K562 (cell line): ENCODE measurements around the gene CAMSAP3. TPM values are rescaled to one million over a fixed set of nuclear protein-coding genes. Genes with fewer than 3 reads are reported as not detected.

ENCODE experiments used
- ATAC-seq: fragments of 200-7000 bp; cut with Tn5 transposase; 3 replicates; pipeline ENCODE4 v1.9.1; 2020; ENCODE audit warnings: moderate library complexity
- BruUV-seq: library from RNA; stranded (reverse); fragments of 400-500 nt; replicated peaks from 2 replicates; lab custom pipeline; 2021; lab: Mats Ljungman, UMichigan
- CTCF ChIA-PET: fragments of 300-600 bp; formaldehyde crosslinking; extraction: SDS; loops from one replicate; lab custom pipeline; 2021; ENCODE audit warnings: low intra/inter-chr PET ratio; lab: Yijun Ruan, JAX
- POLR2A ChIA-PET: fragments of 300-600, 350-650 bp; sonication (Branson Sonifier 250); formaldehyde crosslinking; extraction: SDS; loops from one replicate; lab custom pipeline; 2021; ENCODE audit warnings: antibody characterized with exemption, inconsistent platforms; lab: Yijun Ruan, JAX
- DNase-seq, 4 experiments: peaks; one replicate each; pipeline versions ENCODE4 v3.0.0 to v3.0.0-alpha.2; 2011 to 2018; ENCODE audit warnings: low spot score in 3 of 4, mixed read lengths in 3 of 4; ENCODE audit errors: extremely low read depth in 1 of 4
- FAIRE-seq: peaks from 2 replicates; lab custom pipeline; 2011; peaks lifted over from hg19 to GRCh38; lab: Jason Lieb, UNC
- H2AFZ ChIP-seq: 2 replicates; pipeline ENCODE4 v1.6.0; 2011; ENCODE audit warnings: low read depth, low read length, control low read depth, inconsistent platforms
- H3K27ac ChIP-seq: fragments of 200-600 bp; 3 replicates; pipeline ENCODE4 v1.8.0; 2011; ENCODE audit warnings: low read depth, mild to moderate bottlenecking, control low read depth, inconsistent platforms, low read length, moderate library complexity, mixed read lengths; ENCODE audit errors: extremely low read depth
- H3K27me3 ChIP-seq, 2 experiments: fragments of 300-600 bp in 1 of 2; 2 replicates in 1 of 2; 3 replicates in 1 of 2; pipeline versions ENCODE4 v1.6.0 to v1.8.0; 2011; ENCODE audit warnings: inconsistent platforms in 2 of 2, low read length in 2 of 2, mild to moderate bottlenecking in 1 of 2, mixed read lengths in 1 of 2, moderate library complexity in 1 of 2; ENCODE audit not compliant: control insufficient read depth in 2 of 2, insufficient read depth in 2 of 2
- H3K36me3 ChIP-seq: fragments of 300-600 bp; 3 replicates; pipeline ENCODE4 v1.8.0; 2011; ENCODE audit warnings: mild to moderate bottlenecking, low read length, inconsistent platforms; ENCODE audit not compliant: control insufficient read depth, insufficient read depth
- H3K4me1 ChIP-seq, 2 experiments: fragments of 200-600 bp in 1 of 2; replicated peaks in 1 of 2; 2 replicates in 1 of 2; 3 replicates in 1 of 2; pipeline versions ENCODE4 v1.5.1 to v1.8.0; 2011; ENCODE audit warnings: inconsistent platforms in 2 of 2, low read length in 2 of 2, mild to moderate bottlenecking in 1 of 2, mixed read lengths in 1 of 2, moderate library complexity in 1 of 2; ENCODE audit not compliant: control insufficient read depth in 2 of 2, insufficient read depth in 2 of 2
- H3K4me2 ChIP-seq: 2 replicates; pipeline ENCODE4 v1.6.1; 2011; ENCODE audit warnings: low read length, control low read depth, inconsistent platforms, mixed read lengths; ENCODE audit not compliant: insufficient read depth
- H3K4me3 ChIP-seq: fragments of 200-600 bp; sonication (generic), shearing (Covaris generic); 2 replicates; pipeline ENCODE4 v1.5.1; 2016; ENCODE audit warnings: control low read depth, inconsistent platforms
- H3K79me2 ChIP-seq: fragments of 200-600 bp; 3 replicates; pipeline ENCODE4 v1.8.0; 2011; ENCODE audit warnings: low read length, inconsistent platforms; ENCODE audit not compliant: control insufficient read depth, insufficient read depth
- H3K9ac ChIP-seq, 2 experiments: 2 replicates each; pipeline versions ENCODE4 v1.6.0 to v1.6.1; 2011; ENCODE audit warnings: low read depth in 2 of 2, low read length in 2 of 2, control low read depth in 1 of 2, inconsistent platforms in 1 of 2, mild to moderate bottlenecking in 1 of 2, mixed read lengths in 1 of 2; ENCODE audit not compliant: insufficient read depth in 1 of 2
- H3K9me1 ChIP-seq: one replicate; pipeline ENCODE4 v1.6.0; 2011; ENCODE audit warnings: inconsistent platforms, mild to moderate bottlenecking, low read length, moderate library complexity; ENCODE audit not compliant: control insufficient read depth, insufficient read depth
- H3K9me3 ChIP-seq: replicated peaks from 2 replicates; pipeline ENCODE4 v1.5.1; 2011; ENCODE audit warnings: low read depth, low read length, inconsistent platforms; ENCODE audit not compliant: control insufficient read depth, insufficient read depth
- H4K20me1 ChIP-seq: replicated peaks from 2 replicates; pipeline ENCODE4 v1.6.1; 2011; ENCODE audit warnings: low read length, inconsistent platforms, mixed read lengths; ENCODE audit not compliant: control insufficient read depth, insufficient read depth
- BRD9 ChIP-seq: fragments of 450-650 bp; IDR thresholded peaks from 2 replicates; pipeline ENCODE4 v1.6.1; 2018; ENCODE audit warnings: low read depth; ENCODE audit not compliant: partially characterized antibody
- CSDE1 ChIP-seq, 2 experiments: fragments of 450-650 bp; IDR thresholded peaks; 2 replicates each; pipeline ENCODE4 v1.6.1; 2016; ENCODE audit warnings: mild to moderate bottlenecking in 1 of 2
- ELF4 ChIP-seq: fragments of 450-650 bp; formaldehyde crosslinking; IDR thresholded peaks from 2 replicates; pipeline ENCODE4 v1.4.0; 2022; ENCODE audit warnings: missing genetic modification characterization
- FOXA3 ChIP-seq, 2 experiments: fragments of 450-650 bp in 1 of 2; sonication (generic) in 1 of 2; formaldehyde crosslinking; IDR thresholded peaks in 1 of 2; conservative IDR thresholded peaks in 1 of 2; 2 replicates each; pipeline versions ENCODE4 v1.4.0 to v1.8.0; 2020 to 2022; ENCODE audit warnings: mild to moderate bottlenecking in 2 of 2, missing genetic modification reagents in 1 of 2
- HDAC1 ChIP-seq, 2 experiments: fragments of 450-650 bp; IDR thresholded peaks; 2 replicates each; pipeline ENCODE4 v1.6.1; 2016 to 2017; ENCODE audit warnings: inconsistent platforms in 1 of 2, mild to moderate bottlenecking in 1 of 2, moderate library complexity in 1 of 2
- HDGF ChIP-seq: fragments of 450-650 bp; IDR thresholded peaks from 2 replicates; pipeline ENCODE4 v1.6.1; 2016
- HLTF ChIP-seq: fragments of 450-650 bp; IDR thresholded peaks from 2 replicates; pipeline ENCODE4 v1.6.1; 2016
- KDM1A ChIP-seq, 2 experiments: fragments of 450-650 bp; IDR thresholded peaks; 2 replicates each; pipeline ENCODE4 v1.6.1; 2016; ENCODE audit warnings: mild to moderate bottlenecking in 2 of 2
- LARP7 ChIP-seq: fragments of 450-650 bp; IDR thresholded peaks from 2 replicates; pipeline ENCODE4 v1.6.1; 2016
- NFRKB ChIP-seq: fragments of 450-650 bp; IDR thresholded peaks from 2 replicates; pipeline ENCODE4 v1.6.1; 2016; ENCODE audit warnings: low read depth
- POLR2A ChIP-seq: fragments of 450-650 bp; conservative IDR thresholded peaks from 2 replicates; pipeline ENCODE4 v1.6.1; 2016
- STAT5A ChIP-seq: IDR thresholded peaks from 2 replicates; pipeline ENCODE4 v1.6.1; 2012; ENCODE audit warnings: low read length, inconsistent platforms, borderline replicate concordance
- SUPT5H ChIP-seq: fragments of 450-650 bp; IDR thresholded peaks from 2 replicates; pipeline ENCODE4 v1.6.1; 2016
- TARDBP ChIP-seq: fragments of 450-650 bp; IDR thresholded peaks from 2 replicates; pipeline ENCODE4 v1.6.1; 2016
- TSC22D4 ChIP-seq: fragments of 450-650 bp; IDR thresholded peaks from 2 replicates; pipeline ENCODE4 v1.6.1; 2016; ENCODE audit warnings: missing genetic modification characterization, missing biosample characterization, control low read depth
- ZBED1 ChIP-seq: IDR thresholded peaks from 2 replicates; pipeline ENCODE4 v1.6.1; 2014
- ZNF253 ChIP-seq: fragments of 250-450 bp; sonication (Bioruptor Pico); conservative IDR thresholded peaks from 2 replicates; pipeline ENCODE4 v1.6.1; 2021; ENCODE audit warnings: mild to moderate bottlenecking
- WGBS: fragments of 100-300 bp; shearing (Covaris generic); methylation state at CpG from one replicate; pipeline ENCODE4 v1.1.6; 2016; ENCODE audit warnings: low coverage, mixed read lengths; ENCODE audit not compliant: insufficient coverage; ENCODE audit errors: missing lambda C conversion rate; 5-methylcytosine and 5-hydroxymethylcytosine counted together
- in situ Hi-C: fragments of 300-500 bp; cut with MboI; formaldehyde crosslinking; loops from 4 replicates; pipeline ENCODE4 v1.15.0; 2018; ENCODE audit warnings: inconsistent platforms, mixed read lengths
- intact Hi-C: fragments of 100-400 bp; cut with micrococcal nuclease; formaldehyde crosslinking; loops from 2 replicates; pipeline ENCODE4 v1.14.2; 2022
- polyA plus RNA-seq, 8 experiments: library from polyadenylated mRNA; depleted of rRNA in 4 of 8; stranded (reverse) in 5 of 8; unstranded in 3 of 8; fragments of >200 nt; fragmentation: Nextera tagmentation in 2 of 8; fragmentation: Illumina TruSeq in 1 of 8; extraction: Ambion mirVana in 2 of 8; extraction: Trizol in 1 of 8; gene quantifications; 2 replicates each; pipeline versions ENCODE4 v1.2.1 to v1.2.3, GENCODE V29; 2011 to 2014; ENCODE audit warnings: inconsistent platforms in 1 of 8, missing spikeins in 1 of 8
- total RNA-seq, 7 experiments: library from RNA; depleted of rRNA in 6 of 7; stranded (reverse); fragments of >200 nt in 6 of 7; fragmentation: Illumina TruSeq in 2 of 7; extraction: Trizol in 2 of 7; gene quantifications; 2 replicates each; pipeline versions ENCODE4 v1.2.1 to v1.2.3, GENCODE V29; 2011 to 2021; ENCODE audit warnings: low replicate concordance in 1 of 7
- TF ChIP-seq, protein P1 (sequence below), 2 experiments: fragments of 450-650 bp; IDR thresholded peaks; 2 replicates each; pipeline ENCODE4 v1.6.1; 2018; ENCODE audit warnings: mild to moderate bottlenecking in 2 of 2, low read depth in 1 of 2; ENCODE audit not compliant: partially characterized antibody in 2 of 2
- TF ChIP-seq, protein P2 (sequence below): fragments of 450-650 bp; formaldehyde crosslinking; conservative IDR thresholded peaks from 2 replicates; pipeline ENCODE4 v1.4.0; 2022; ENCODE audit warnings: mild to moderate bottlenecking, missing genetic modification characterization
- TF ChIP-seq, protein P3 (sequence below): fragments of 450-650 bp; IDR thresholded peaks from 2 replicates; pipeline ENCODE4 v1.6.1; 2016; ENCODE audit warnings: missing biosample characterization, missing genetic modification characterization

Gene CAMSAP3
- total and polyA plus RNA-seq, 9 of the 15 experiments (the other 6 are each of a cell fraction or from before 2014, with no cell fraction given), result 0.01 to 0.89 (median 0.22) TPM; not detected in 1

DNA sequence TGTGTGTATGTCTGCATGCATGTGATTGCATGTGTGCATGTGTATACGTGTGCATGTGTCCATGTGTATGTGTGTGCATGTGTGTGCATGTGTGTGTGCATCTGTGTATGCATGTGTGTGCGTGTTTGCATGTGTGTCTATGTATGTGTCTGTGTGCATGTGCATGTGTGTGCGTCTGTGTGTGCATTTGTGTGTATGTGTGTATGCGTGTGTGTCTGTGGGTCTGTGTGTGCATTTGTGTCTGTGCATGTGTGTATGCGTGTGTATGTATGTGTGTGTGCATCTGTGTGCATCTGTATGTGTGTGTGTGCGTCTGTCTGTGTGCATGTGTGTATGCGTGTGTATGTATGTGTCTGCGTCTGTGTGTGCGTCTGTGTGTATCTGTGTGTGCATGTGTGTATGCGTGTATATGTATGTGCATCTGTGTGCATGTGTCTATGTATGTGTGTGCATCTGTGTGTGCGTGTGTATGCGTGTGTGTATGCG, 44.2 kb downstream of the CAMSAP3 start:
- no peak overlapping the region; the same call in 1 of the 2 replicates for H3K4me2 ChIP-seq
- no peaks in the 10 kb centered on the region for H3K9me1 ChIP-seq
- in situ Hi-C loops, result no loop called here
- H3K9ac ChIP-seq, result no peak overlapping the region
- no peak overlapping the region for H3K27ac ChIP-seq
- ChIA-PET CTCF (no interaction called here), POLR2A (no interaction called here)
- no peaks in the 10 kb centered on the region; a peak in 1 of 5 replicates for H3K27me3 ChIP-seq
- no peak overlapping the region for H3K4me3 ChIP-seq
- H3K36me3 ChIP-seq, result peaks cover 55% of the 10 kb centered on the region; the same call in 2 of the 3 replicates
- peaks cover 6% of the 10 kb centered on the region; the same call in 1 of the 2 replicates for H3K9me3 ChIP-seq
- FAIRE-seq (peak; percentile 65), DNase-seq (no peak), ATAC-seq (no peak)
- intact Hi-C loops, result no loop called here
- peaks cover 40% of the 10 kb centered on the region for H3K79me2 ChIP-seq
- no peak overlapping the region for H2AFZ ChIP-seq
- H3K4me1 ChIP-seq, result peaks cover 15 to 69% of the 10 kb centered on the region in 2 experiments; a peak in 4 of 5 replicates
- 96% methylated on average over 10 of the region's 13 CpGs for WGBS
- peaks cover 21% of the 10 kb centered on the region for H4K20me1 ChIP-seq
- no TSS peak for BruUV-seq
- TF ChIP-seq HLTF (0 out of 2 replicates have a peak, but pooled peaks have one; percentile 25), TSC22D4 (0 out of 2 replicates have a peak, but pooled peaks have one; percentile 40), FOXA3 (CRISPR knock-in tag; conservative IDR thresholded peaks at IDR 0.05 in 1 of 2, IDR thresholded peaks at IDR 0.05 in 1 of 2) (no peak), STAT5A (peak; percentile 74), CSDE1 (IDR thresholded peaks at IDR 0.05) (peak in 1 of 2 experiments; percentile 33; a peak in 1 of 4 replicates), ELF4 (CRISPR knock-in tag) (peak; percentile 76; the same call in 1 of the 2 replicates), BRD9 (no peak), HDGF (peak; percentile 73; the same call in 1 of the 2 replicates), NFRKB (0 out of 2 replicates have a peak, but pooled peaks have one; percentile 80), HDAC1 (IDR thresholded peaks at IDR 0.05) (peak in 1 of 2 experiments; percentile 38; a peak in 1 of 4 replicates), POLR2A (peak; percentile 67), KDM1A (IDR thresholded peaks at IDR 0.05) (peak in 1 of 2 experiments; percentile 58; a peak in 1 of 4 replicates), ZNF253 (CRISPR knock-in tag) (no peak), LARP7 (0 out of 2 replicates have a peak, but pooled peaks have one; percentile 31), ZBED1 (no peak), SUPT5H (peak; percentile 73), TARDBP (peak; percentile 98)
- TF ChIP-seq, protein P1, sequence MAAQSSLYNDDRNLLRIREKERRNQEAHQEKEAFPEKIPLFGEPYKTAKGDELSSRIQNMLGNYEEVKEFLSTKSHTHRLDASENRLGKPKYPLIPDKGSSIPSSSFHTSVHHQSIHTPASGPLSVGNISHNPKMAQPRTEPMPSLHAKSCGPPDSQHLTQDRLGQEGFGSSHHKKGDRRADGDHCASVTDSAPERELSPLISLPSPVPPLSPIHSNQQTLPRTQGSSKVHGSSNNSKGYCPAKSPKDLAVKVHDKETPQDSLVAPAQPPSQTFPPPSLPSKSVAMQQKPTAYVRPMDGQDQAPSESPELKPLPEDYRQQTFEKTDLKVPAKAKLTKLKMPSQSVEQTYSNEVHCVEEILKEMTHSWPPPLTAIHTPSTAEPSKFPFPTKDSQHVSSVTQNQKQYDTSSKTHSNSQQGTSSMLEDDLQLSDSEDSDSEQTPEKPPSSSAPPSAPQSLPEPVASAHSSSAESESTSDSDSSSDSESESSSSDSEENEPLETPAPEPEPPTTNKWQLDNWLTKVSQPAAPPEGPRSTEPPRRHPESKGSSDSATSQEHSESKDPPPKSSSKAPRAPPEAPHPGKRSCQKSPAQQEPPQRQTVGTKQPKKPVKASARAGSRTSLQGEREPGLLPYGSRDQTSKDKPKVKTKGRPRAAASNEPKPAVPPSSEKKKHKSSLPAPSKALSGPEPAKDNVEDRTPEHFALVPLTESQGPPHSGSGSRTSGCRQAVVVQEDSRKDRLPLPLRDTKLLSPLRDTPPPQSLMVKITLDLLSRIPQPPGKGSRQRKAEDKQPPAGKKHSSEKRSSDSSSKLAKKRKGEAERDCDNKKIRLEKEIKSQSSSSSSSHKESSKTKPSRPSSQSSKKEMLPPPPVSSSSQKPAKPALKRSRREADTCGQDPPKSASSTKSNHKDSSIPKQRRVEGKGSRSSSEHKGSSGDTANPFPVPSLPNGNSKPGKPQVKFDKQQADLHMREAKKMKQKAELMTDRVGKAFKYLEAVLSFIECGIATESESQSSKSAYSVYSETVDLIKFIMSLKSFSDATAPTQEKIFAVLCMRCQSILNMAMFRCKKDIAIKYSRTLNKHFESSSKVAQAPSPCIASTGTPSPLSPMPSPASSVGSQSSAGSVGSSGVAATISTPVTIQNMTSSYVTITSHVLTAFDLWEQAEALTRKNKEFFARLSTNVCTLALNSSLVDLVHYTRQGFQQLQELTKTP (IDR thresholded peaks at IDR 0.05; ENCODE audit: low read depth in 1 of 2, partially characterized antibody in 2 of 2), result no peak
- TF ChIP-seq, protein P2, sequence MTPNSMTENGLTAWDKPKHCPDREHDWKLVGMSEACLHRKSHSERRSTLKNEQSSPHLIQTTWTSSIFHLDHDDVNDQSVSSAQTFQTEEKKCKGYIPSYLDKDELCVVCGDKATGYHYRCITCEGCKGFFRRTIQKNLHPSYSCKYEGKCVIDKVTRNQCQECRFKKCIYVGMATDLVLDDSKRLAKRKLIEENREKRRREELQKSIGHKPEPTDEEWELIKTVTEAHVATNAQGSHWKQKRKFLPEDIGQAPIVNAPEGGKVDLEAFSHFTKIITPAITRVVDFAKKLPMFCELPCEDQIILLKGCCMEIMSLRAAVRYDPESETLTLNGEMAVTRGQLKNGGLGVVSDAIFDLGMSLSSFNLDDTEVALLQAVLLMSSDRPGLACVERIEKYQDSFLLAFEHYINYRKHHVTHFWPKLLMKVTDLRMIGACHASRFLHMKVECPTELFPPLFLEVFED (CRISPR knock-in tag), result 0 out of 2 replicates have a peak, but pooled peaks have one; percentile 57
- TF ChIP-seq, protein P3, sequence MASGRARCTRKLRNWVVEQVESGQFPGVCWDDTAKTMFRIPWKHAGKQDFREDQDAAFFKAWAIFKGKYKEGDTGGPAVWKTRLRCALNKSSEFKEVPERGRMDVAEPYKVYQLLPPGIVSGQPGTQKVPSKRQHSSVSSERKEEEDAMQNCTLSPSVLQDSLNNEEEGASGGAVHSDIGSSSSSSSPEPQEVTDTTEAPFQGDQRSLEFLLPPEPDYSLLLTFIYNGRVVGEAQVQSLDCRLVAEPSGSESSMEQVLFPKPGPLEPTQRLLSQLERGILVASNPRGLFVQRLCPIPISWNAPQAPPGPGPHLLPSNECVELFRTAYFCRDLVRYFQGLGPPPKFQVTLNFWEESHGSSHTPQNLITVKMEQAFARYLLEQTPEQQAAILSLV (tag), result no peak
